Adrenal gland (tissue), 12 donors: ENCODE data around the gene OCEL1. TPM values are rescaled to one million over a fixed set of nuclear protein-coding genes. Genes with fewer than 3 reads are reported as not detected.

Source experiments
- DNase-seq, 7 donors: peaks; one replicate each; pipeline ENCODE4 v3.0.0-alpha.2; 2019 to 2020
- H3K27ac ChIP-seq, 5 donors: fragments of 200-600 bp; sonication (generic) in 4 of 5; 1 replicate in 3 of 5; 2 replicates in 2 of 5; pipeline versions ENCODE4 v1.5.1 to v1.8.0; 2016 to 2020; ENCODE audit warnings: mild to moderate bottlenecking in 1 of 5
- H3K27me3 ChIP-seq: fragments of 200-600 bp; 2 replicates; pipeline ENCODE4 v1.8.0; 2021
- H3K36me3 ChIP-seq, 2 donors: fragments of 200-600 bp; replicated peaks in 1 of 2; 1 replicate in 1 of 2; 2 replicates in 1 of 2; pipeline versions ENCODE4 v1.5.1 to v1.8.0; 2018 to 2022
- H3K4me1 ChIP-seq, 2 donors: fragments of 200-600 bp; replicated peaks in 1 of 2; 1 replicate in 1 of 2; 2 replicates in 1 of 2; pipeline versions ENCODE4 v1.5.1 to v1.8.0; 2018 to 2021
- H3K4me3 ChIP-seq, 4 donors: fragments of 200-600 bp; sonication (generic) in 3 of 4; one replicate each; pipeline ENCODE4 v1.5.1; 2016 to 2018
- H3K9me3 ChIP-seq, 3 donors: fragments of 200-600 bp; sonication (generic) in 1 of 3; replicated peaks in 1 of 3; 1 replicate in 2 of 3; 2 replicates in 1 of 3; pipeline versions ENCODE4 v1.5.1 to v1.8.0; 2016 to 2021
- CTCF ChIP-seq, 6 experiments: fragments of 450-650 bp in 4 of 6; fragments of 200-600 bp in 2 of 6; sonication (generic) in 1 of 6; IDR thresholded peaks; 1 replicate in 5 of 6; 2 replicates in 1 of 6; pipeline versions ENCODE4 v1.5.1 to v1.8.0; 2016 to 2021; ENCODE audit warnings: antibody characterized with exemption in 6 of 6, mild to moderate bottlenecking in 2 of 6, moderate library complexity in 1 of 6
- POLR2A ChIP-seq, 2 donors: fragments of 450-650 bp; IDR thresholded peaks; one replicate each; pipeline ENCODE4 v1.6.1; 2017; ENCODE audit warnings: antibody characterized with exemption in 2 of 2, mild to moderate bottlenecking in 2 of 2, moderate library complexity in 1 of 2
- WGBS, 4 donors: extraction: QIAGEN DNeasy Blood & Tissue Kit in 2 of 4; methylation state at CpG; one replicate each; pipeline versions ENCODE4 v1.1.5 to v1.1.7; 2013 to 2017; 5-methylcytosine and 5-hydroxymethylcytosine counted together
- intact Hi-C, 2 donors: fragments of 100-400 bp; cut with DNase I; formaldehyde crosslinking; loops; one replicate each; pipeline versions ENCODE4 v1.14.1 to v1.15.0; 2022 to 2023
- polyA plus RNA-seq, 3 donors: library from polyadenylated mRNA; stranded (reverse); fragments of 200-250 nt in 2 of 3; fragments of 350-450 nt in 1 of 3; fragmentation: Illumina TruSeq in 1 of 3; extraction: RNeasy Lipid Tissue Mini Kit (QIAGEN cat#74804) in 1 of 3; gene quantifications; one replicate each; pipeline ENCODE4 v1.2.3, GENCODE V29; 2013 to 2014
- total RNA-seq, 9 donors: library from RNA; depleted of rRNA in 4 of 9; stranded (reverse); fragments of >200 nt in 4 of 9; fragments of 120-200 nt in 1 of 9; fragmentation: NEBNext Ultra II Directional in 1 of 9; extraction: Animal tissue kit (Norgen Biotek cat#: 25700) in 1 of 9; gene quantifications; one replicate each; pipeline versions ENCODE4 v1.1.0 to v1.2.4, GENCODE V29; 2013 to 2023
- donor health status: healthy with polysubstance abuse.
- donor health status: Bipolar disorder and iron deficiency.
- donor health status: DM: yes; HTN: yes; CAD: no.
- donor health status: DM: no; HTN: no; CAD: no.
- donor health status: DM: no; HTN: no; CAD: no.
- donor health status: DM: yes; HTN: yes; CAD: no.

The OCEL1 gene
- total and polyA plus RNA-seq, 12 donors = 6.1 to 49.1 (median 30.3) TPM

DNA sequence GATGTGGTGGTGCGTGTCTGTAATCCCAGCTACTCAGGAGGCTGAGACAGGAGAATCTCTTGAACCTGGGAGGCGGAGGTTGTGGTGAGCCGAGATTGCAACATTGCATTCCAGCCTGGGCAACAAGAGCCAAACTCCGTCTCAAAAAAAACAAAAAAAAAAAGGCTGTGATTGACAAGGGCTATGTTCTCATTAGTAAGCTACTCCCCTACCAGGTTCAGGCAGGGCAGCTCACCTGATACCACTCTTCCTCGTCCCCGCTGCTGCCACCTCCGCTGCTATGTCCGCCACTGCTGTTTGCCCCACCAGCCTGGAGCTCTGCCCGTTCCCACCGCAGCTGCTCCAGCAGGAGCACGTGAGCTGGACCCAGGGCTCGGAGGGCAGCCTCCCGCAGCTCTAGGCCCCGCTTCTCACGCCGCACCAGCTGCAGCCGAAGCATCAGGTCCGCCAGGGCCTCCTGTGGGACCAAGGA, 29.2 kb downstream of the OCEL1 start:
- WGBS, 4 donors = 78 to 86% (median 82%) methylated on average over 13 to 18 of the region's 18 CpGs
- Histone ChIP-seq H3K27ac (no peak overlapping the region), H3K27me3 (no peaks in the 10 kb centered on the region), H3K4me1 (no peaks in the 10 kb centered on the region), H3K4me3 (no peak overlapping the region), H3K9me3 (peaks cover 0 to 7% (median 0%) of the 10 kb centered on the region in 3 donors), H3K36me3 (no peaks in the 10 kb centered on the region)
- DNase-seq = no peak
- TF ChIP-seq CTCF (IDR thresholded peaks at IDR 0.05) = no peak
- no peak for TF ChIP-seq POLR2A (IDR thresholded peaks at IDR 0.05)
- intact Hi-C loops = no loop called here

GRCh38 chr19:17256130-17256529, 30.1 kb downstream of the OCEL1 start:
- Histone ChIP-seq H3K9me3 (peaks cover 0 to 7% (median 0%) of the 10 kb centered on the region in 3 donors), H3K4me1 (no peaks in the 10 kb centered on the region), H3K4me3 (no peak overlapping the region), H3K36me3 (no peaks in the 10 kb centered on the region), H3K27ac (no peak overlapping the region), H3K27me3 (no peaks in the 10 kb centered on the region)
- intact Hi-C loops = no loop called here
- TF ChIP-seq POLR2A (IDR thresholded peaks at IDR 0.05) (no peak), CTCF (IDR thresholded peaks at IDR 0.05) (no peak)
- 69 to 80% (median 71%) methylated on average over 3 of the region's 3 CpGs for WGBS, 4 donors
- DNase-seq = no peak

DNA sequence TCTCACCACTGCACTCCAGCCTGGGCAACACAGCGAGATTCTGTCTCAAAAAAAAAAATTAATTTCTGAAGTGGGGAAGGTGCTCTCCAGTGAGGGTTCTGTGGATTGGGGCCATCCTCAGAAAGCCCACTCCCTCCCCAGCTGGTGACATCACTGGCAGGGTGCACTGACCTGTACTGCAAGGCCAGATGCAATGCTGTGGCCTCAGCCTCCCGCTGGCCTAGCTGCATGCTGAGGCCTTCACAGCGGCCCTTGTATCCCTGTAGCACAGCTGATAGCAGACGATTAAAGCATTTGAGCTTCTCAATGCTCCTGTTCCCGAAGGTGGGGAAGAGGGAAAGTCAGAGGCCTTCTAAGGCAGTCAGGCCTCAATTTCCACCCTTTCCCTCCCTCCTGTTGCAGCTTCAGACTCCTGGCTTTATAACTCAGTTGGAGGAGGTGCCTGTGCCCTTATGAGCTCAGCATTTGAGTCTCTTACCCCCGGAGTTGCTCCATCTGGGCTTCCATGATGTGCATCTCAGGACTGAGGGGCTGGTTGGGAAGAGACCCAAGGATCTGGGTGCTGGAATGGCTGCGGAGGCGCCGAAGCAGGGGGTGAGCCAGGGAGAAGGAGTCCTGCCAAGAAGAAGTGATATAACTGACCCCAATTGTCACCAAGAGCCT, 33.2 kb downstream of the OCEL1 start:
- intact Hi-C loops = no loop called here
- no peak overlapping the region for H3K27ac ChIP-seq
- H3K36me3 ChIP-seq = no peaks in the 10 kb centered on the region
- H3K4me1 ChIP-seq = no peaks in the 10 kb centered on the region
- DNase-seq = no peak
- 88 to 96% (median 91%) methylated on average over 5 to 9 of the region's 9 CpGs for WGBS, 4 donors
- H3K27me3 ChIP-seq = no peaks in the 10 kb centered on the region
- TF ChIP-seq CTCF (IDR thresholded peaks at IDR 0.05) (no peak), POLR2A (IDR thresholded peaks at IDR 0.05) (no peak)
- no peak overlapping the region for H3K4me3 ChIP-seq
- H3K9me3 ChIP-seq = peaks cover 0 to 7% (median 0%) of the 10 kb centered on the region in 3 donors

GRCh38 chr19:17259934-17260333, 33.9 kb downstream of the OCEL1 start:
- H3K27ac ChIP-seq = no peak overlapping the region
- H3K4me3 ChIP-seq = no peak overlapping the region
- no peaks in the 10 kb centered on the region for H3K36me3 ChIP-seq
- H3K27me3 ChIP-seq = no peaks in the 10 kb centered on the region
- H3K4me1 ChIP-seq = no peaks in the 10 kb centered on the region
- DNase-seq = no peak
- peaks cover 0 to 7% (median 0%) of the 10 kb centered on the region in 3 donors for H3K9me3 ChIP-seq
- intact Hi-C loops = no loop called here
- TF ChIP-seq POLR2A (IDR thresholded peaks at IDR 0.05) = no peak
- TF ChIP-seq CTCF (IDR thresholded peaks at IDR 0.05) = no peak
- whole genome bisulfite sequencing, 4 donors = 45 to 50% (median 50%) methylated on average over 1 of the region's 1 CpG; no CpG with 5 or more reads in 1 of the 4 donors
